RWPE1 (cell line): ENCODE measurements around the gene NCBP2.

Source experiments
- CTCF ChIA-PET: fragments of 350-600 bp; sonication (Branson Sonifier 250); formaldehyde crosslinking; extraction: SDS; loops from one replicate; lab custom pipeline; 2021; lab: Yijun Ruan, JAX
- POLR2A ChIA-PET: fragments of 400-600 bp; formaldehyde crosslinking; extraction: SDS; loops from one replicate; lab custom pipeline; 2020; ENCODE audit warnings: antibody characterized with exemption; ENCODE audit not compliant: low non-redundant PET; lab: Yijun Ruan, JAX
- DNase-seq: peaks from one replicate; pipeline ENCODE4 v3.0.0; 2012; ENCODE audit warnings: low spot score
- H3K27ac ChIP-seq: fragments of 450-650 bp; 2 replicates; pipeline ENCODE4 v1.5.1; 2017
- CTCF ChIP-seq: fragments of 450-650 bp; conservative IDR thresholded peaks from 2 replicates; pipeline ENCODE4 v1.5.1; 2017; ENCODE audit warnings: low read depth, mild to moderate bottlenecking

Gene NCBP2

GRCh38 chr3:196987022-196987421 lies 44.7 kb upstream of the NCBP2 start:
- CTCF ChIA-PET = no interaction called here
- POLR2A ChIA-PET = no interaction called here
- H3K27ac ChIP-seq = no peak overlapping the region
- no peak for DNase-seq
- TF ChIP-seq CTCF = no peak

- DNase-seq = no peak
- CTCF ChIA-PET = no interaction called here
- no peak for TF ChIP-seq CTCF
- no peak overlapping the region for H3K27ac ChIP-seq
- POLR2A ChIA-PET = no interaction called here
Measured at GRCh38 chr3:196985954-196986885, 43.9 kb upstream of the NCBP2 start.

- ChIA-PET CTCF (no interaction called here), POLR2A (no interaction called here)
- TF ChIP-seq CTCF = no peak
- DNase-seq = no peak
- H3K27ac ChIP-seq = no peak overlapping the region
Measured at GRCh38 chr3:196985298-196985697, 43.0 kb upstream of the NCBP2 start.

- DNase-seq = no peak
- CTCF ChIA-PET = interaction anchor here (0.7 kb wide), 1 partner anchor 39 kb away, joined by 6 read pairs; no protein-coding TSS in a partner anchor
- no peak for TF ChIP-seq CTCF
- no peak overlapping the region for H3K27ac ChIP-seq
- POLR2A ChIA-PET = no interaction called here
Measured at GRCh38 chr3:196983186-196983585, 40.9 kb upstream of the NCBP2 start.

- TF ChIP-seq CTCF = no peak
- ChIA-PET CTCF (no interaction called here), POLR2A (no interaction called here)
- DNase-seq = no peak
- H3K27ac ChIP-seq = no peak overlapping the region
Measured at GRCh38 chr3:196981657-196982056, 39.3 kb upstream of the NCBP2 start.

GRCh38 chr3:196979545-196979944 lies 37.2 kb upstream of the NCBP2 start:
- TF ChIP-seq CTCF = no peak
- no peak overlapping the region for H3K27ac ChIP-seq
- ChIA-PET CTCF (interaction anchor here (0.7 kb wide), 1 partner anchor 584 kb away, joined by 3 read pairs; no protein-coding TSS in a partner anchor), POLR2A (no interaction called here)
- DNase-seq = no peak
